Esophagus muscularis mucosa (tissue), 4 donors: Measurements from ENCODE around the gene ABHD16B.

Source experiments
- EP300 ChIP-seq: sonication (generic); formaldehyde crosslinking; IDR thresholded peaks from one replicate; pipeline ENCODE4 v1.6.1; 2017; ENCODE audit warnings: antibody characterized with exemption
- POLR2A ChIP-seq: fragments of 450-650 bp; IDR thresholded peaks from one replicate; pipeline ENCODE4 v1.6.1; 2017; ENCODE audit warnings: antibody characterized with exemption, moderate library complexity, mild to moderate bottlenecking, low read depth
- POLR2AphosphoS5 ChIP-seq, 2 donors: sonication (generic); formaldehyde crosslinking; IDR thresholded peaks; one replicate each; pipeline ENCODE4 v1.6.1; 2017; ENCODE audit warnings: antibody characterized with exemption in 2 of 2
- TF ChIP-seq, protein P1 (sequence below), 3 experiments: fragments of 200-600 bp in 2 of 3; fragments of 450-650 bp in 1 of 3; sonication (generic) in 2 of 3; IDR thresholded peaks; one replicate each; pipeline ENCODE4 v1.5.1; 2017 to 2019; ENCODE audit warnings: antibody characterized with exemption in 3 of 3, mild to moderate bottlenecking in 2 of 3, moderate library complexity in 1 of 3

DNA sequence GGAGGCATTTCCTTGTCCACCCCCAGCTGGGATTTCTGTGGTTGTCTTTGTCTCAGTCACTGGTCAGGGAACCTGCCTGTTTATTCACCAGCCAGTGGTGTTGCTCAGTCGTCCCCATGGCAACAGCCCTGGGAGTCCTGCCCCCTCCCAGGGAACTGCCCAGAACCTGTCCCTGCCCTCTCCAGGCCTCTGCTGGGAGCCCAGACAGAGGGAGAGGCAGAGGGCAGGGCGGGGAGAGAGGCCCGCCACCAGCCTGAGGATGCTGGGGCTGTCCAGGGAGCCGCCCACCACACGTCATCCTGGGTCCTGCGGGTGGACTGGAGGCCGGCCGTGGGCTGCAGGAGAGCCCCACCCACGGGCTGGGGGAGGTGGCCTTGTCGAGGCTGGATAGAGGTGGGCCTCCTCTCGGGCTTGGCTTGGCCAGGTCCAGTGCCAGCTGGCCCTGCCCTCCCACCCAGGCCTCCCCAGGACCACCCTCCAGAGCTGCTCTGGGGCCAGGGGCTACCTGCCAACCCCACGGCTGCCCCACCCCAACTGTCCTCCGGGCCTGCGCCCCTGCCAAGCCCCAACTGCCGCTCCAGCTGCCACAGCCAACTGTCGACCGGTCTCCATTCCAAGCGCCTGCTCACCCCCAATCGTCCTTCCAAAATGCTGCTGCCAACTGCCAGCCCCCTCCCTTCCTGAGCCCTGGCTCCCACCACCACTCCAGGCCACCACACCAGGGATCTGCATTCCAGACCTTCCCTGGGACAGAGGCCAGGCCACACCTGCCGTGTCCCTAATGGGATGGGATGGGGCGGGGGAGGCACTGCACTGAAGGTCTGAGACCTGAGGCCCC lies 26.1 kb upstream of the ABHD16B start:
- TF ChIP-seq, protein P1, sequence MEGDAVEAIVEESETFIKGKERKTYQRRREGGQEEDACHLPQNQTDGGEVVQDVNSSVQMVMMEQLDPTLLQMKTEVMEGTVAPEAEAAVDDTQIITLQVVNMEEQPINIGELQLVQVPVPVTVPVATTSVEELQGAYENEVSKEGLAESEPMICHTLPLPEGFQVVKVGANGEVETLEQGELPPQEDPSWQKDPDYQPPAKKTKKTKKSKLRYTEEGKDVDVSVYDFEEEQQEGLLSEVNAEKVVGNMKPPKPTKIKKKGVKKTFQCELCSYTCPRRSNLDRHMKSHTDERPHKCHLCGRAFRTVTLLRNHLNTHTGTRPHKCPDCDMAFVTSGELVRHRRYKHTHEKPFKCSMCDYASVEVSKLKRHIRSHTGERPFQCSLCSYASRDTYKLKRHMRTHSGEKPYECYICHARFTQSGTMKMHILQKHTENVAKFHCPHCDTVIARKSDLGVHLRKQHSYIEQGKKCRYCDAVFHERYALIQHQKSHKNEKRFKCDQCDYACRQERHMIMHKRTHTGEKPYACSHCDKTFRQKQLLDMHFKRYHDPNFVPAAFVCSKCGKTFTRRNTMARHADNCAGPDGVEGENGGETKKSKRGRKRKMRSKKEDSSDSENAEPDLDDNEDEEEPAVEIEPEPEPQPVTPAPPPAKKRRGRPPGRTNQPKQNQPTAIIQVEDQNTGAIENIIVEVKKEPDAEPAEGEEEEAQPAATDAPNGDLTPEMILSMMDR (IDR thresholded peaks at IDR 0.05), result no peak
- TF ChIP-seq POLR2AphosphoS5 (IDR thresholded peaks at IDR 0.05), result peak in 1 of 2 donors; percentile 46
- TF ChIP-seq EP300, result no peak
- no peak for TF ChIP-seq POLR2A
